Nasal cavity respiratory epithelium epithelial cell of viscerocranial mucosa (primary cell): ENCODE results near the gene EPHA1. TPM values are rescaled to one million over a fixed set of nuclear protein-coding genes. Genes with fewer than 3 reads are reported as not detected.

ENCODE experiments used
- total RNA-seq: library from RNA; depleted of rRNA; stranded (reverse); fragments of >200 nt; gene quantifications from 2 replicates; pipeline ENCODE4 v1.2.3, GENCODE V29; 2014

EPHA1 gene
- 24.3 and 53.9 TPM in 2 replicates for total RNA-seq

GRCh38 chr7:143408686-143409561, at the start of gene EPHA1:
EPHA1 (minus strand) TSS chr7:143408856; CDS start chr7:143408805, 51 bp downstream.

DNA sequence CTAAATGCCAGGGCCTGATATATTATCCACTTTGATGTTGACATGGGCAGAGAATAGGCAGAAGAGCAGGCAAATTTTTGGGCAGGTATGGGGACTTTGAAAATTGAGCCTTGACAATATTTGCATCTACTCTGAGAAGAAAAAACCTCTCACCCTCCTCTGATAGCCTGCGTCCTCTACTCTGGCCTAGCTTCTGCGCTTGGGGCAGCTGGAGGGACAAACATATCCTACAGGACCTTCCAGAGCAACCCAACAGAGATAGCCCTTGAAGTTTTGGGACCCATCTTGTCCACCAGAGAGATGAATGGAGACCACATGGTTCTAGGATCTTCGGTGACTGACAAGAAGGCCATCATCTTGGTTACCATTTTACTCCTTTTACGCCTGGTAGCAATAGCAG, 34.5 kb upstream of the EPHA1 start, which contains the start of gene TAS2R60:
TAS2R60 (plus strand) TSS at position 301 of the 400 bp plus-strand sequence; CDS start at position 301, 0 bp downstream.

DNA sequence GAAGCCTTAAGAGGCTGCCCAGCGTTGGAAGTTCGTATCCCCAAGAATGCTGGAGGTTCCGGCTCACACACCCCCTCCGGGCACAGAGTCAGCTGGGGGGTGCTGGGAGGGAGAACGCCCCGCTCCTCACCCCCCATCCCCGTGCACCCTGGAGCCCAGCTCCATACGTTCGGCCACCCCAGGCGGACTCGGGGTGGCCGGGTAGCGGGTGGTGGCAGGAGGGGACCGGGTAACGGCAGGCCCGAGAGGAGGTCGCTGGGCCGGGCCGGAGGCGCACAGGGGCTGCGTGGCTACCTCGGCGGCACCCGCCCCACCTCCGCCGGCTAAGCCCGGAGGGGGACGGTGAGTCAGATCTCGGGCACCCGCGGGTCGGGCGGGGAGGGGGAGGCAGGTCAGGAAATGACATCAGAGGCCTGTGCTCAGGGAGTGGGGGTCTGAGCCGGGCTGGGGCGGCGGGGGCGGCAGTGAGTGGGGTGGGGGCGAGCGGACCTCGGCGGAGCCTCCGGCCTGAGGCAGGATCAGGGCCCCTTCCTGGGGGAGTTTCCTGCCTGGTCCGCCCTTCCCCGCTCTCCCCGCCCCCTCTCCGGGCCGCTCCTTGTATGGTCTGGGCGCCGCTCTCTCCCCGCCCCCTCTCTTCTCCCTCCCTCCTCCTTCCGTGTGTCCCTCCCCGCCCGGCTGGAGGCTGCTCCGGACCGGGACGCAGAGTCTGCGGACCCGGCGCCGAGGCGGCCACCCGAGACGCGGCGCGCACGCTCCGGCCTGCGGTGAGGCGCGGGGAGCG, 27.8 kb downstream of the EPHA1 start, which contains the start of gene ZYX:
ZYX (plus strand) TSS at position 700 of the 781 bp plus-strand sequence. CDS start 227 bp downstream, outside the sequence.

DNA sequence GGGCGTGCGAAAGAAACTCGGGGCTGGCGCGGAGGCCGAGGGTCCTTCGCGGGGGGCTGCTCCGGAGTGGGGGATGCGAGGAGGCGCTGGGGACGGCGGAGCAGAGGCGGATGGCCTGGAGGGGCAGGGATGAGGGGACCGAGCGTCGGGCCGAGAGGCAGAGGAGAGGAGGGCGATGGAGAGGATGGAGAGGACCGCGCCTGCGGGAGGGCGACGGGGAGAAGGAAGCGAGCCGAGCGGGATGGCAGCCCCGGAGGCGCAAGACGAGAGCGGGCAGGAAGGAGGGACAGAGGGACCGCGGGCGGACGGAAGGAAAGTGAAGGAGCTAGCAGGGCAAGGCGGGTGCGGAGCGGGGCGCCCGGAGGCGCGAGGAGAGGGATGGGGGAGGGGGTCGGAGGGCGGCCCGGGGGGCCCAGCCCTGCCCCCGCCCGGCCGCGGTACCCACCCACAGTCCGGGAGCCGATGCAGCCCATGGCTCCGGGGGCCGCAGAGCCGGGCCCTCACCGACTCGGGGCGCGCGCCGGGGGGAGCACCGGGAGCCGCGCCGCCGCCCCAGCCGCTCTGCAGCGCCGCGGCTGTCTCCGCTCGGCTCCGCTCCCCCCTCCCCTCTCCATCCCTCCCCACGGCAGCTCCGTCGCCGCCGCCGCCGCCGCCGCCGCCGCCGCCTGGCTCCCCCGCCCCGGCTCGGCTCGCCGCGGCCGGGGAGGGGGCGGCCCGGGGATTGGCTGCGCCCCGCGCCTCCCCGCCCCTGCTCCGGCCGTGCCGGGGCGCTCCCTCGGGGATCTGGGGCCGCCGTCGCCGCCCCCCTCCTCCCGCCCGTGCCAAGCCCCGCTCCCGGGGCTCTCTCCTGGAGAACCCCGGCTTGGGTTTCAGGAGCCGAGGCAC, 46.3 kb downstream of the EPHA1 start, which contains the start of gene FAM131B:
FAM131B (minus strand) TSS at position 583 of the 885 bp plus-strand sequence; CDS start at position 473, 110 bp downstream.

Other genes with a start within 250 kb of the EPHA1 start
- gene TAS2R39, start 225.4 kb downstream of the EPHA1 start, total RNA-seq, result not detected in 2 replicates
- not detected in 2 replicates for gene TAS2R40, start 186.8 kb downstream of the EPHA1 start, total RNA-seq
- gene GSTK1, start 145.4 kb downstream of the EPHA1 start, total RNA-seq, result 56.0 and 130 TPM in 2 replicates
- gene TMEM139, start 123.9 kb downstream of the EPHA1 start, total RNA-seq, result 4.8 and 8.3 TPM in 2 replicates
- gene CASP2, start 120.5 kb downstream of the EPHA1 start, total RNA-seq, result 12.3 and 30.5 TPM in 2 replicates
- gene CLCN1, start 92.7 kb downstream of the EPHA1 start, total RNA-seq, result 0.64 TPM in 1 of 2 replicates, not detected in the other
- 0.34 and 0.36 TPM in 2 replicates for gene FAM131B, start 46.1 kb downstream of the EPHA1 start, total RNA-seq
- gene ZYX, start 27.5 kb downstream of the EPHA1 start, total RNA-seq, result 16.1 and 85.2 TPM in 2 replicates
- not detected in 2 replicates for gene TAS2R60, start 34.6 kb upstream of the EPHA1 start, total RNA-seq
- 0.07 TPM in 1 of 2 replicates, not detected in the other for gene TAS2R41, start 69.0 kb upstream of the EPHA1 start, total RNA-seq
- 1.0 TPM in 1 of 2 replicates, not detected in the other for gene CTAGE15, start 162.9 kb upstream of the EPHA1 start, total RNA-seq
- gene TCAF2, start 212.1 kb upstream of the EPHA1 start, total RNA-seq, result 0.34 and 4.5 TPM in 2 replicates